ENCODE measurements around the gene EPN2.

Gene EPN2

GRCh38 chr17:19261426-19261825, 24.3 kb downstream of the EPN2 start:
- ChIA-PET POLR2A (no interaction called here), CTCF (interaction anchor here (1.2 kb wide), 1 partner anchor 8 kb away, joined by 3 read pairs; no protein-coding TSS in a partner anchor)
- no peak for TF ChIP-seq CTCF (IDR thresholded peaks at IDR 0.05; ENCODE audit: control extremely low read depth, extremely low read depth, low read depth, missing control alignments)
- no peak for DNase-seq (ENCODE audit: extremely low spot score)

- ChIA-PET POLR2A (no interaction called here), CTCF (interaction anchor here (0.7 to 1.1 kb wide), 2 partner anchors 18 to 23 kb away, joined by 3 read pairs; no protein-coding TSS in a partner anchor)
- no peak for TF ChIP-seq CTCF (IDR thresholded peaks at IDR 0.05; ENCODE audit: control extremely low read depth, extremely low read depth, low read depth, missing control alignments)
- DNase-seq (ENCODE audit: extremely low spot score), result no peak
Measured at GRCh38 chr17:19262650-19263631, 25.8 kb downstream of the EPN2 start.

GRCh38 chr17:19263641-19264051, 26.5 kb downstream of the EPN2 start:
- CTCF ChIA-PET, result interaction anchor here (0.7 to 1.1 kb wide), 2 partner anchors 17 to 23 kb away, joined by 3 read pairs; no protein-coding TSS in a partner anchor

GRCh38 chr17:19264268-19264667, 27.1 kb downstream of the EPN2 start:
- no peak for TF ChIP-seq CTCF (IDR thresholded peaks at IDR 0.05; ENCODE audit: control extremely low read depth, extremely low read depth, low read depth, missing control alignments)
- no peak for DNase-seq (ENCODE audit: extremely low spot score)
- ChIA-PET CTCF (interaction anchor here (1.1 to 1.2 kb wide), 2 partner anchors 17 to 99 kb away, joined by 3 read pairs; partner anchors contain the start of gene B9D1), POLR2A (no interaction called here)

More at GRCh38 chr17:19263641-19264051, 26.5 kb downstream of the EPN2 start:
- no peak for DNase-seq (ENCODE audit: extremely low spot score)
- no peak for TF ChIP-seq CTCF (IDR thresholded peaks at IDR 0.05; ENCODE audit: control extremely low read depth, extremely low read depth, low read depth, missing control alignments)
- POLR2A ChIA-PET, result no interaction called here

GRCh38 chr17:19264681-19265080, 27.5 kb downstream of the EPN2 start:
- no peak for DNase-seq (ENCODE audit: extremely low spot score)
- TF ChIP-seq CTCF (IDR thresholded peaks at IDR 0.05; ENCODE audit: control extremely low read depth, extremely low read depth, low read depth, missing control alignments), result no peak
- POLR2A ChIA-PET, result interaction anchor here (0.6 kb wide), 1 partner anchor 13 kb away, joined by 4 read pairs; no protein-coding TSS in a partner anchor
- CTCF ChIA-PET, result interaction anchor here (1.2 to 1.4 kb wide), 2 partner anchors 16 to 98 kb away, joined by 3 to 4 read pairs; partner anchors contain the start of gene B9D1

- DNase-seq (ENCODE audit: extremely low spot score), result no peak
- TF ChIP-seq CTCF (IDR thresholded peaks at IDR 0.05; ENCODE audit: control extremely low read depth, extremely low read depth, low read depth, missing control alignments), result no peak
- CTCF ChIA-PET, result interaction anchor here (1.4 kb wide), 1 partner anchor 17 kb away, joined by 4 read pairs; no protein-coding TSS in a partner anchor
- POLR2A ChIA-PET, result no interaction called here
Measured at GRCh38 chr17:19265755-19266154, 28.6 kb downstream of the EPN2 start.

Measured in GM10248 (cell line).